ENCODE data around the gene BMP10.
A peak's percentile ranks its signal among the peaks of the same experiment; 100 is the strongest.

BMP10 gene

GRCh38 chr2:68853035-68853434 is 18.2 kb downstream of the BMP10 start:
- DNase-seq (ENCODE audit: low read depth), result no peak

GRCh38 chr2:68850524-68850923 is 20.7 kb downstream of the BMP10 start:
- no peak for DNase-seq (ENCODE audit: low read depth)

GRCh38 chr2:68849579-68850030 is 21.6 kb downstream of the BMP10 start:
- DNase-seq (ENCODE audit: low read depth), result no peak

GRCh38 chr2:68847751-68848150 is 23.4 kb downstream of the BMP10 start:
- DNase-seq (ENCODE audit: low read depth), result no peak

- DNase-seq (ENCODE audit: low read depth), result no peak
Observed at GRCh38 chr2:68846091-68846490, 25.1 kb downstream of the BMP10 start.

GRCh38 chr2:68845043-68845442 is 26.2 kb downstream of the BMP10 start:
- no peak for DNase-seq (ENCODE audit: low read depth)

GRCh38 chr2:68839260-68839833 is 31.9 kb downstream of the BMP10 start:
- DNase-seq (ENCODE audit: low read depth), result no peak

- no peak for DNase-seq (ENCODE audit: low read depth)
Observed at GRCh38 chr2:68838641-68839040, 32.6 kb downstream of the BMP10 start.

GRCh38 chr2:68837861-68838341 is 33.3 kb downstream of the BMP10 start:
- no peak for DNase-seq (ENCODE audit: low read depth)

GRCh38 chr2:68837164-68837860 is 33.9 kb downstream of the BMP10 start:
- DNase-seq (ENCODE audit: low read depth), result peak; percentile 32

GRCh38 chr2:68835621-68836020 is 35.6 kb downstream of the BMP10 start:
- DNase-seq (ENCODE audit: low read depth), result no peak

GRCh38 chr2:68834737-68835376 is 36.3 kb downstream of the BMP10 start:
- DNase-seq (ENCODE audit: low read depth), result no peak

- no peak for DNase-seq (ENCODE audit: low read depth)
Observed at GRCh38 chr2:68833162-68833561, 38.0 kb downstream of the BMP10 start.

GRCh38 chr2:68832233-68832869 is 38.8 kb downstream of the BMP10 start:
- DNase-seq (ENCODE audit: low read depth), result peak; percentile 31

GRCh38 chr2:68831686-68832232 is 39.4 kb downstream of the BMP10 start:
- DNase-seq (ENCODE audit: low read depth), result no peak

- no peak for DNase-seq (ENCODE audit: low read depth)
Observed at GRCh38 chr2:68829749-68830148, 41.4 kb downstream of the BMP10 start.

GRCh38 chr2:68828887-68829708 is 42.1 kb downstream of the BMP10 start:
- peak; percentile 35 for DNase-seq (ENCODE audit: low read depth)

- no peak for DNase-seq (ENCODE audit: low read depth)
Observed at GRCh38 chr2:68827666-68828065, 43.5 kb downstream of the BMP10 start.

- DNase-seq (ENCODE audit: low read depth), result no peak
Observed at GRCh38 chr2:68825866-68826265, 45.3 kb downstream of the BMP10 start.

- no peak for DNase-seq (ENCODE audit: low read depth)
Observed at GRCh38 chr2:68824831-68825230, 46.4 kb downstream of the BMP10 start.

- DNase-seq (ENCODE audit: low read depth), result no peak
Observed at GRCh38 chr2:68822207-68822872, 48.9 kb downstream of the BMP10 start.
